GM12878 (cell line): ENCODE measurements around the gene HDHD3. TPM values are rescaled to one million over a fixed set of nuclear protein-coding genes. Genes with fewer than 3 reads are reported as not detected.

Experiments used
- ATAC-seq: fragments of 200-7000 bp; cut with Tn5 transposase; 3 replicates; pipeline ENCODE4 v1.9.1; 2020; ENCODE audit warnings: mild to moderate bottlenecking, moderate library complexity
- BruUV-seq: library from RNA; stranded (reverse); fragments of 400-500 nt; replicated peaks from 2 replicates; lab custom pipeline; 2021; lab: Mats Ljungman, UMichigan
- CTCF ChIA-PET: fragments of 300-600 bp; sonication (Branson Sonifier 250); formaldehyde crosslinking; extraction: SDS; loops from one replicate; lab custom pipeline; 2021; ENCODE audit warnings: inconsistent platforms; lab: Yijun Ruan, JAX
- POLR2A ChIA-PET: fragments of 350-600 bp; formaldehyde crosslinking; extraction: SDS; loops from one replicate; lab custom pipeline; 2021; ENCODE audit warnings: inconsistent platforms; lab: Charles Lee
- RAD21 ChIA-PET: fragments of 300-600 bp; sonication (Branson Sonifier 250); formaldehyde crosslinking; loops from one replicate; lab custom pipeline; 2023; ENCODE audit warnings: antibody characterized with exemption; ENCODE audit not compliant: unreplicated experiment; lab: Charles Lee
- SMC1A ChIA-PET: fragments of 300-600 bp; sonication (Branson Sonifier 250); formaldehyde crosslinking; loops from one replicate; lab custom pipeline; 2023; ENCODE audit not compliant: unreplicated experiment, uncharacterized antibody; lab: Charles Lee
- DNase-seq: peaks from one replicate; pipeline ENCODE4 v3.0.0-alpha.2; 2011; ENCODE audit warnings: low read depth, low spot score
- FAIRE-seq: peaks from 3 replicates; lab custom pipeline; 2011; peaks lifted over from hg19 to GRCh38; lab: Jason Lieb, UNC
- H2AFZ ChIP-seq: 2 replicates; pipeline ENCODE4 v1.6.0; 2011; ENCODE audit warnings: low read depth, low read length, control low read depth; ENCODE audit not compliant: control insufficient read depth
- H3K27ac ChIP-seq: 2 replicates; pipeline ENCODE4 v1.5.1; 2011; ENCODE audit warnings: control low read depth; ENCODE audit not compliant: control insufficient read depth, insufficient read depth
- H3K27me3 ChIP-seq, 2 experiments: replicated peaks in 1 of 2; 2 replicates each; pipeline versions ENCODE4 v1.6.0 to v1.6.1; 2011; ENCODE audit warnings: low read length in 1 of 2; ENCODE audit not compliant: control insufficient read depth in 2 of 2, insufficient read depth in 2 of 2
- H3K36me3 ChIP-seq, 2 experiments: 2 replicates each; pipeline ENCODE4 v1.5.1; 2011; ENCODE audit warnings: low read length in 1 of 2; ENCODE audit not compliant: control insufficient read depth in 2 of 2, insufficient read depth in 2 of 2
- H3K4me1 ChIP-seq: 2 replicates; pipeline ENCODE4 v1.6.1; 2011; ENCODE audit warnings: mild to moderate bottlenecking, low read length, moderate library complexity, mixed read lengths; ENCODE audit not compliant: control insufficient read depth, insufficient read depth
- H3K4me2 ChIP-seq: 2 replicates; pipeline ENCODE4 v1.6.0; 2011; ENCODE audit warnings: control low read depth; ENCODE audit not compliant: control insufficient read depth, insufficient read depth
- H3K4me3 ChIP-seq: fragments of 200-600 bp; sonication (generic); 2 replicates; pipeline ENCODE4 v1.5.1; 2016
- H3K79me2 ChIP-seq: 2 replicates; pipeline ENCODE4 v1.6.0; 2011; ENCODE audit warnings: low read length; ENCODE audit not compliant: control insufficient read depth, insufficient read depth
- H3K9ac ChIP-seq: 2 replicates; pipeline ENCODE4 v1.8.0; 2011; ENCODE audit warnings: low read length, control low read depth, mixed read lengths; ENCODE audit not compliant: control insufficient read depth, insufficient read depth
- H3K9me3 ChIP-seq: replicated peaks from 3 replicates; pipeline ENCODE4 v1.5.1; 2011; ENCODE audit warnings: mild to moderate bottlenecking, low read length; ENCODE audit not compliant: control insufficient read depth, insufficient read depth
- H4K20me1 ChIP-seq: 2 replicates; pipeline ENCODE4 v1.6.0; 2011; ENCODE audit not compliant: control insufficient read depth, insufficient read depth
- HCFC1 ChIP-seq: fragments of 150-350 bp; IDR thresholded peaks from 2 replicates; pipeline ENCODE4 v1.6.1; 2014; ENCODE audit warnings: low read length
- JUND ChIP-seq: IDR thresholded peaks from 2 replicates; pipeline ENCODE4 v1.6.1; 2012; ENCODE audit warnings: low read depth, mild to moderate bottlenecking, low read length, improper control_type of control experiment, moderate library complexity
- KLF5 ChIP-seq: fragments of 450-650 bp; IDR thresholded peaks from 2 replicates; pipeline ENCODE4 v1.6.1; 2014; ENCODE audit warnings: mild to moderate bottlenecking; ENCODE audit not compliant: partially characterized antibody
- MXI1 ChIP-seq: fragments of 150-350 bp; IDR thresholded peaks from 2 replicates; pipeline ENCODE4 v1.6.1; 2011; ENCODE audit warnings: low read depth, mild to moderate bottlenecking, inconsistent platforms, low read length, improper control_type of control experiment
- NFIC ChIP-seq: IDR thresholded peaks from 2 replicates; pipeline ENCODE4 v1.6.1; 2012; ENCODE audit warnings: low read depth, mild to moderate bottlenecking, inconsistent platforms, low read length, moderate library complexity
- NR2C1 ChIP-seq: fragments of 450-650 bp; IDR thresholded peaks from 2 replicates; pipeline ENCODE4 v1.6.1; 2017; ENCODE audit warnings: antibody characterized with exemption, mild to moderate bottlenecking, moderate library complexity
- NR2F1 ChIP-seq: fragments of 450-650 bp; conservative IDR thresholded peaks from 2 replicates; pipeline ENCODE4 v1.6.1; 2017; ENCODE audit warnings: mild to moderate bottlenecking
- YY1 ChIP-seq: IDR thresholded peaks from 2 replicates; pipeline ENCODE4 v1.6.1; 2011; ENCODE audit warnings: low read depth, mild to moderate bottlenecking, low read length
- WGBS: methylation state at CpG from one replicate; pipeline ENCODE4 v1.1.6; 2016; ENCODE audit warnings: low lambda C conversion rate; ENCODE audit not compliant: insufficient replicate concordance, insufficient coverage; ENCODE audit errors: missing lambda C conversion rate; 5-methylcytosine and 5-hydroxymethylcytosine counted together
- in situ Hi-C: fragments of 300-500 bp; cut with MboI; formaldehyde crosslinking; loops from 9 replicates; pipeline ENCODE4 v1.14.3; 2018; ENCODE audit warnings: mixed read lengths
- intact Hi-C: fragments of 100-400 bp; cut with micrococcal nuclease; formaldehyde crosslinking; loops from one replicate; pipeline ENCODE4 v1.14.2; 2022; ENCODE audit not compliant: unreplicated experiment
- polyA plus RNA-seq, 11 experiments: library from polyadenylated mRNA; depleted of rRNA in 4 of 11; unstranded in 6 of 11; stranded (reverse) in 5 of 11; fragments of >200 nt; fragmentation: Nextera tagmentation in 4 of 11; fragmentation: Illumina TruSeq in 1 of 11; extraction: Ambion mirVana in 4 of 11; extraction: Trizol in 1 of 11; gene quantifications; 1 replicate in 1 of 11; 2 replicates in 10 of 11; pipeline versions ENCODE4 v1.2.1 to v1.2.3, GENCODE V29; 2011 to 2016; ENCODE audit warnings: inconsistent platforms in 2 of 11, missing spikeins in 2 of 11, low read depth in 1 of 11
- total RNA-seq, 4 experiments: library from RNA; depleted of rRNA in 3 of 4; stranded (reverse); fragments of >200 nt in 3 of 4; fragmentation: Illumina TruSeq in 1 of 4; extraction: Trizol in 1 of 4; gene quantifications; 2 replicates each; pipeline versions ENCODE4 v1.2.1 to v1.2.3, GENCODE V29; 2013 to 2021
- TF ChIP-seq, protein P1 (sequence below): fragments of 450-650 bp; IDR thresholded peaks from 2 replicates; pipeline ENCODE4 v1.6.1; 2017; ENCODE audit warnings: low read depth, mild to moderate bottlenecking, moderate library complexity
- TF ChIP-seq, protein P2 (sequence below): fragments of 450-650 bp; IDR thresholded peaks from 2 replicates; pipeline ENCODE4 v1.6.1; 2017; ENCODE audit warnings: mild to moderate bottlenecking, moderate library complexity

The HDHD3 gene
- total and polyA plus RNA-seq, 10 of the 15 experiments (the other 5 are each of a cell fraction or from before 2014, with no cell fraction given) = 1.3 to 29.4 (median 17.9) TPM

DNA sequence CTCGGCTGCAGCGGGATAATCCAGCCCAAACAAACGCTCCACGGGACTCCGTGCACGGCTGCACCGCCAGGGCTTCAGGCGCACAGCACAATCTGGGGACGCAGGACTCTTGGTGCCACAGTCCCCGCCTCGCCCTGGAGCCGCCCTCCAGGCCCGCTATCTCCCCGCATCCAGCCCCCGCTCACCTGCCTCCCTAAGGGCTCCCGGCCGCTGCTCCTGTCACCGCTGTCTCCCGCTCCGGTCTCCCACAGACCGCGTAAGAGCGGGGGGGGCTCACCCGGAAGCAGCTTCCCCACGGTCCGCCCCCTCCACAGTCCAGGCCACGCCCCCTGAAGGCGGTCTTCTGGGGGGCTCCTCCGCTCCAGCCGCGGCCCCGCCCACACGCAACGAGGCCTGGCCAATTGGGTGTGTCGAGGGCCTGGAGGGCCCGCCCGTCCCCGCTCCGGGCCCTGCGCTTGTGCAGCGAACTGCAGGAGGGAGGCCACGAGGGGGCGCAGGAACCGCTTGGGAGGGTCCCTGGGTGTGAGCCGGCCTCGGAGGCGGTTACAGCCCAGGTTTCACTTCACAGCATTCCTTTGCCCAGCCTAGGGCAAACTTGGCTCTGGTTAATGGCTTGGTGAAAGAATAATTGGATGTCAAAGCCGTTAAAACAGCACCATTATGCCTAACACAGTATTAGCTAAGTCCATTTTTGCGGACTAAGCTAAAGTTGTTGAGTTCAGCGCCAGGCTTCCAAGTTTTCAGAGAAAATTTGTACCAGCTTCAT lies 24.4 kb upstream of the HDHD3 start, which contains the start of gene ALAD (continued):
- no peak for TF ChIP-seq JUND
- TF ChIP-seq, protein P1, sequence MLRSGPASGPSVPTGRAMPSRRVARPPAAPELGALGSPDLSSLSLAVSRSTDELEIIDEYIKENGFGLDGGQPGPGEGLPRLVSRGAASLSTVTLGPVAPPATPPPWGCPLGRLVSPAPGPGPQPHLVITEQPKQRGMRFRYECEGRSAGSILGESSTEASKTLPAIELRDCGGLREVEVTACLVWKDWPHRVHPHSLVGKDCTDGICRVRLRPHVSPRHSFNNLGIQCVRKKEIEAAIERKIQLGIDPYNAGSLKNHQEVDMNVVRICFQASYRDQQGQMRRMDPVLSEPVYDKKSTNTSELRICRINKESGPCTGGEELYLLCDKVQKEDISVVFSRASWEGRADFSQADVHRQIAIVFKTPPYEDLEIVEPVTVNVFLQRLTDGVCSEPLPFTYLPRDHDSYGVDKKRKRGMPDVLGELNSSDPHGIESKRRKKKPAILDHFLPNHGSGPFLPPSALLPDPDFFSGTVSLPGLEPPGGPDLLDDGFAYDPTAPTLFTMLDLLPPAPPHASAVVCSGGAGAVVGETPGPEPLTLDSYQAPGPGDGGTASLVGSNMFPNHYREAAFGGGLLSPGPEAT = peak; percentile 49; the same call in 1 of the 2 replicates
- peak; percentile 41 for TF ChIP-seq KLF5
- peak; percentile 39; the same call in 1 of the 2 replicates for TF ChIP-seq YY1
- TF ChIP-seq HCFC1 = no peak
- TF ChIP-seq NR2F1 = 0 out of 2 replicates have a peak, but pooled peaks have one; percentile 19
- TF ChIP-seq NR2C1 = peak; percentile 77
- 0 out of 2 replicates have a peak, but pooled peaks have one; percentile 18 for TF ChIP-seq MXI1

DNA sequence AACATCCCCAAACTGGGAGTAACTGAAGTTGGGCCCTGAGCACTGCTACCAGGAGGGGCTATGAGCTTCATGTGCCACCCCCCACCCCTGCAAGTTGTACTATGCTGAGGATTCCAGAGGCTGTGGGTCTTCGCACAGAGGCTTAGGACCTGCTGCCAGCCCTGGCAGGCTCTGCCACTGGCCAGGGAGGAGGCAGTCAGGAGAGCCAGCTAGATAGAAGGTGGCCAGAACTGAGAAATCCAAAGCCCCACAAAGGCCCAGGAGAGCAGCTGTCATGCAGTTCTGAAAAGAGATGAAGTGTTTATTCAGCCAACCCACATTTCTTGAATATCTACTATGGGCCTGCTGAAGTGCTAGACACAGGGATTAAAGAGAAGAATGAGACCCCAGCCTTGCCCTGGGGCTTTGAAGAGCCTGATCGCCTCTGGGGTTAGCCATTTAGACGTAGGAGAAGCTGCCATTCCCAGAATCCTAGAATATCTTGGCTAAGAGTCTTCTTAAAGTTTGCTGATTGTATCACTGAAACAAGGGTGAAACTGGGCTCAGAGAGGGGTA lies 22.9 kb upstream of the HDHD3 start:
- H3K4me3 ChIP-seq = no peak overlapping the region
- H3K4me1 ChIP-seq = no peaks in the 10 kb centered on the region
- no peaks in the 10 kb centered on the region; the same call in 1 of the 2 replicates for H3K79me2 ChIP-seq
- 100% methylated on average over 3 of the region's 3 CpGs for WGBS
- ChIA-PET CTCF (interaction anchor here (0.8 to 9.2 kb wide), 10 partner anchors 10 to 257 kb away, joined by 3 to 96 read pairs (median 9); partner anchors contain the start of genes C9orf43, CDC26, POLE3 and PRPF4), SMC1A (interaction anchor here (0.7 to 3.8 kb wide), 7 partner anchors 11 to 258 kb away, joined by 3 to 12 read pairs (median 5); partner anchors contain the start of genes C9orf43, CDC26, FKBP15 and POLE3), RAD21 (interaction anchor here (1.7 to 1.8 kb wide), 2 partner anchors 10 to 258 kb away, joined by 5 to 6 read pairs; partner anchors contain the start of genes C9orf43 and POLE3), POLR2A (interaction anchor here (0.6 to 2.8 kb wide), 4 partner anchors 10 to 167 kb away, joined by 3 to 12 read pairs (median 6); partner anchors contain the start of genes CDC26 and HDHD3)
- intact Hi-C loops (loop anchor here (2.0 to 10.0 kb wide), 5 partner anchors 23 to 1055 kb away; partner anchors contain the start of genes HDHD3 and WDR31), in situ Hi-C loops (no loop called here)
- no peaks in the 10 kb centered on the region for H3K27me3 ChIP-seq
- no peak overlapping the region for H3K27ac ChIP-seq
- no peaks in the 10 kb centered on the region for H3K9me3 ChIP-seq
- H2AFZ ChIP-seq = no peak overlapping the region
- H4K20me1 ChIP-seq = no peaks in the 10 kb centered on the region
- FAIRE-seq = no peak
- no peak for ATAC-seq
- no TSS peak for BruUV-seq
- DNase-seq = no peak
- peak overlapping the region; percentile 69 for H3K4me2 ChIP-seq
- no peak overlapping the region for H3K9ac ChIP-seq
- no peaks in the 10 kb centered on the region for H3K36me3 ChIP-seq
- TF ChIP-seq, protein P2, sequence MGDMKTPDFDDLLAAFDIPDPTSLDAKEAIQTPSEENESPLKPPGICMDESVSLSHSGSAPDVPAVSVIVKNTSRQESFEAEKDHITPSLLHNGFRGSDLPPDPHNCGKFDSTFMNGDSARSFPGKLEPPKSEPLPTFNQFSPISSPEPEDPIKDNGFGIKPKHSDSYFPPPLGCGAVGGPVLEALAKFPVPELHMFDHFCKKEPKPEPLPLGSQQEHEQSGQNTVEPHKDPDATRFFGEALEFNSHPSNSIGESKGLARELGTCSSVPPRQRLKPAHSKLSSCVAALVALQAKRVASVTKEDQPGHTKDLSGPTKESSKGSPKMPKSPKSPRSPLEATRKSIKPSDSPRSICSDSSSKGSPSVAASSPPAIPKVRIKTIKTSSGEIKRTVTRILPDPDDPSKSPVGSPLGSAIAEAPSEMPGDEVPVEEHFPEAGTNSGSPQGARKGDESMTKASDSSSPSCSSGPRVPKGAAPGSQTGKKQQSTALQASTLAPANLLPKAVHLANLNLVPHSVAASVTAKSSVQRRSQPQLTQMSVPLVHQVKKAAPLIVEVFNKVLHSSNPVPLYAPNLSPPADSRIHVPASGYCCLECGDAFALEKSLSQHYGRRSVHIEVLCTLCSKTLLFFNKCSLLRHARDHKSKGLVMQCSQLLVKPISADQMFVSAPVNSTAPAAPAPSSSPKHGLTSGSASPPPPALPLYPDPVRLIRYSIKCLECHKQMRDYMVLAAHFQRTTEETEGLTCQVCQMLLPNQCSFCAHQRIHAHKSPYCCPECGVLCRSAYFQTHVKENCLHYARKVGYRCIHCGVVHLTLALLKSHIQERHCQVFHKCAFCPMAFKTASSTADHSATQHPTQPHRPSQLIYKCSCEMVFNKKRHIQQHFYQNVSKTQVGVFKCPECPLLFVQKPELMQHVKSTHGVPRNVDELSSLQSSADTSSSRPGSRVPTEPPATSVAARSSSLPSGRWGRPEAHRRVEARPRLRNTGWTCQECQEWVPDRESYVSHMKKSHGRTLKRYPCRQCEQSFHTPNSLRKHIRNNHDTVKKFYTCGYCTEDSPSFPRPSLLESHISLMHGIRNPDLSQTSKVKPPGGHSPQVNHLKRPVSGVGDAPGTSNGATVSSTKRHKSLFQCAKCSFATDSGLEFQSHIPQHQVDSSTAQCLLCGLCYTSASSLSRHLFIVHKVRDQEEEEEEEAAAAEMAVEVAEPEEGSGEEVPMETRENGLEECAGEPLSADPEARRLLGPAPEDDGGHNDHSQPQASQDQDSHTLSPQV = no peak
- no peak for TF ChIP-seq NFIC
- no peak for TF ChIP-seq NR2F1
